Suprapubic skin (tissue), 4 donors: ENCODE measurements around the gene MYBL2. TPM values are rescaled to one million over a fixed set of nuclear protein-coding genes. Genes with fewer than 3 reads are reported as not detected.

ENCODE experiments used
- DNase-seq, 2 donors: peaks; one replicate each; pipeline ENCODE4 v3.0.0-alpha.2; 2019; ENCODE audit warnings: low spot score in 2 of 2
- H3K27ac ChIP-seq: fragments of 200-600 bp; sonication (generic); one replicate; pipeline ENCODE4 v1.5.1; 2019
- H3K27me3 ChIP-seq: fragments of 200-600 bp; sonication (generic); one replicate; pipeline ENCODE4 v1.5.1; 2019
- H3K36me3 ChIP-seq: fragments of 200-600 bp; sonication (generic); one replicate; pipeline ENCODE4 v1.5.1; 2019
- H3K4me1 ChIP-seq: fragments of 200-600 bp; sonication (generic); one replicate; pipeline ENCODE4 v1.5.1; 2019
- H3K4me3 ChIP-seq: fragments of 200-600 bp; sonication (generic); one replicate; pipeline ENCODE4 v1.5.1; 2019; ENCODE audit warnings: mild to moderate bottlenecking
- H3K9me3 ChIP-seq: fragments of 200-600 bp; sonication (generic); one replicate; pipeline ENCODE4 v1.5.1; 2019
- EP300 ChIP-seq: sonication (generic); formaldehyde crosslinking; IDR thresholded peaks from one replicate; pipeline ENCODE4 v1.6.1; 2017; ENCODE audit warnings: antibody characterized with exemption
- POLR2A ChIP-seq, 2 donors: fragments of 450-650 bp; IDR thresholded peaks; one replicate each; pipeline ENCODE4 v1.6.1; 2017; ENCODE audit warnings: antibody characterized with exemption in 2 of 2, mild to moderate bottlenecking in 2 of 2, moderate library complexity in 2 of 2
- POLR2AphosphoS5 ChIP-seq, 3 donors: sonication (generic); formaldehyde crosslinking; IDR thresholded peaks; one replicate each; pipeline ENCODE4 v1.6.1; 2017; ENCODE audit warnings: antibody characterized with exemption in 3 of 3
- WGBS: methylation state at CpG from one replicate; pipeline ENCODE4 v1.1.5; 2018; 5-methylcytosine and 5-hydroxymethylcytosine counted together
- total RNA-seq, 4 donors: library from RNA; depleted of rRNA; stranded (reverse); fragments of >200 nt; gene quantifications; one replicate each; pipeline ENCODE4 v1.1.0, GENCODE V29; 2016
- TF ChIP-seq, protein P1 (sequence below), 2 donors: fragments of 200-600 bp in 1 of 2; fragments of 450-650 bp in 1 of 2; sonication (generic) in 1 of 2; IDR thresholded peaks; one replicate each; pipeline ENCODE4 v1.5.1; 2016 to 2019; ENCODE audit warnings: antibody characterized with exemption in 2 of 2, mild to moderate bottlenecking in 1 of 2, moderate library complexity in 1 of 2

Gene MYBL2
- total RNA-seq, 4 donors from 2014 or later = 0.97 to 1.7 (median 1.2) TPM

- WGBS = 96% methylated on average over 8 of the region's 8 CpGs
- H3K27ac ChIP-seq = no peak overlapping the region
- TF ChIP-seq POLR2A (IDR thresholded peaks at IDR 0.05) (no peak), EP300 (no peak), POLR2AphosphoS5 (IDR thresholded peaks at IDR 0.05) (no peak)
- TF ChIP-seq, protein P1, sequence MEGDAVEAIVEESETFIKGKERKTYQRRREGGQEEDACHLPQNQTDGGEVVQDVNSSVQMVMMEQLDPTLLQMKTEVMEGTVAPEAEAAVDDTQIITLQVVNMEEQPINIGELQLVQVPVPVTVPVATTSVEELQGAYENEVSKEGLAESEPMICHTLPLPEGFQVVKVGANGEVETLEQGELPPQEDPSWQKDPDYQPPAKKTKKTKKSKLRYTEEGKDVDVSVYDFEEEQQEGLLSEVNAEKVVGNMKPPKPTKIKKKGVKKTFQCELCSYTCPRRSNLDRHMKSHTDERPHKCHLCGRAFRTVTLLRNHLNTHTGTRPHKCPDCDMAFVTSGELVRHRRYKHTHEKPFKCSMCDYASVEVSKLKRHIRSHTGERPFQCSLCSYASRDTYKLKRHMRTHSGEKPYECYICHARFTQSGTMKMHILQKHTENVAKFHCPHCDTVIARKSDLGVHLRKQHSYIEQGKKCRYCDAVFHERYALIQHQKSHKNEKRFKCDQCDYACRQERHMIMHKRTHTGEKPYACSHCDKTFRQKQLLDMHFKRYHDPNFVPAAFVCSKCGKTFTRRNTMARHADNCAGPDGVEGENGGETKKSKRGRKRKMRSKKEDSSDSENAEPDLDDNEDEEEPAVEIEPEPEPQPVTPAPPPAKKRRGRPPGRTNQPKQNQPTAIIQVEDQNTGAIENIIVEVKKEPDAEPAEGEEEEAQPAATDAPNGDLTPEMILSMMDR (IDR thresholded peaks at IDR 0.05) = no peak
- no peak for DNase-seq
- no peaks in the 10 kb centered on the region for H3K4me1 ChIP-seq
- no peaks in the 10 kb centered on the region for H3K36me3 ChIP-seq
- no peak overlapping the region for H3K4me3 ChIP-seq
- H3K9me3 ChIP-seq = no peaks in the 10 kb centered on the region
- H3K27me3 ChIP-seq = no peaks in the 10 kb centered on the region
Observed at GRCh38 chr20:43700627-43701026, 33.7 kb downstream of the MYBL2 start.

- H3K4me1 ChIP-seq = no peaks in the 10 kb centered on the region
- WGBS = 96% methylated on average over 14 of the region's 14 CpGs
- no peaks in the 10 kb centered on the region for H3K27me3 ChIP-seq
- no peak overlapping the region for H3K4me3 ChIP-seq
- DNase-seq = no peak
- TF ChIP-seq EP300 (no peak), POLR2AphosphoS5 (IDR thresholded peaks at IDR 0.05) (no peak), POLR2A (IDR thresholded peaks at IDR 0.05) (no peak)
- TF ChIP-seq, protein P1 (IDR thresholded peaks at IDR 0.05) = no peak
- no peak overlapping the region for H3K27ac ChIP-seq
- H3K36me3 ChIP-seq = no peaks in the 10 kb centered on the region
- no peaks in the 10 kb centered on the region for H3K9me3 ChIP-seq
Observed at GRCh38 chr20:43702502-43702901, 35.6 kb downstream of the MYBL2 start.

- Histone ChIP-seq H3K4me3 (no peak overlapping the region), H3K9me3 (no peaks in the 10 kb centered on the region), H3K27me3 (no peaks in the 10 kb centered on the region), H3K27ac (no peak overlapping the region), H3K36me3 (no peaks in the 10 kb centered on the region), H3K4me1 (no peaks in the 10 kb centered on the region)
- WGBS = 92% methylated on average over 9 of the region's 9 CpGs
- DNase-seq = no peak
- TF ChIP-seq, protein P1 (IDR thresholded peaks at IDR 0.05) = no peak
- TF ChIP-seq POLR2AphosphoS5 (IDR thresholded peaks at IDR 0.05) (no peak), EP300 (no peak), POLR2A (IDR thresholded peaks at IDR 0.05) (no peak)
Observed at GRCh38 chr20:43710370-43711044, 43.6 kb downstream of the MYBL2 start.

- no peak overlapping the region for H3K27ac ChIP-seq
- no peaks in the 10 kb centered on the region for H3K27me3 ChIP-seq
- 91% methylated on average over 3 of the region's 15 CpGs for WGBS
- H3K36me3 ChIP-seq = no peaks in the 10 kb centered on the region
- no peaks in the 10 kb centered on the region for H3K4me1 ChIP-seq
- DNase-seq = no peak
- no peaks in the 10 kb centered on the region for H3K9me3 ChIP-seq
- TF ChIP-seq POLR2AphosphoS5 (IDR thresholded peaks at IDR 0.05) = no peak
- TF ChIP-seq, protein P1 (IDR thresholded peaks at IDR 0.05) = no peak
- TF ChIP-seq POLR2A (IDR thresholded peaks at IDR 0.05) = no peak
- H3K4me3 ChIP-seq = no peak overlapping the region
Observed at GRCh38 chr20:43711098-43711654, 44.3 kb downstream of the MYBL2 start.

- Histone ChIP-seq H3K36me3 (no peaks in the 10 kb centered on the region), H3K9me3 (no peaks in the 10 kb centered on the region), H3K27ac (no peak overlapping the region), H3K27me3 (no peaks in the 10 kb centered on the region), H3K4me3 (no peak overlapping the region), H3K4me1 (no peaks in the 10 kb centered on the region)
- WGBS = 98% methylated on average over 9 of the region's 9 CpGs
- DNase-seq = no peak
- TF ChIP-seq EP300 = no peak
- TF ChIP-seq, protein P1 (IDR thresholded peaks at IDR 0.05) = no peak
- TF ChIP-seq POLR2A (IDR thresholded peaks at IDR 0.05) = no peak
- no peak for TF ChIP-seq POLR2AphosphoS5 (IDR thresholded peaks at IDR 0.05)
Observed at GRCh38 chr20:43715044-43715443, 48.1 kb downstream of the MYBL2 start.
